SU-DHL-6 (cell line): ENCODE data around the gene GRIN2A.

Experiments
- EZH2phosphoT487 ChIP-seq: fragments of 200-600 bp; sonication (generic), shearing (Covaris generic); conservative IDR thresholded peaks from 2 replicates; pipeline ENCODE4 v1.6.1; 2018; ENCODE audit warnings: mild to moderate bottlenecking, antibody characterized with exemption, low read length, moderate library complexity, mixed read lengths
- TF ChIP-seq, protein P1 (sequence below): fragments of 200-600 bp; sonication (generic); IDR thresholded peaks from one replicate; pipeline ENCODE4 v1.5.1; 2017; ENCODE audit warnings: antibody characterized with exemption, mild to moderate bottlenecking, low read length, moderate library complexity; ENCODE audit not compliant: insufficient read depth, poor library complexity, severe bottlenecking

DNA sequence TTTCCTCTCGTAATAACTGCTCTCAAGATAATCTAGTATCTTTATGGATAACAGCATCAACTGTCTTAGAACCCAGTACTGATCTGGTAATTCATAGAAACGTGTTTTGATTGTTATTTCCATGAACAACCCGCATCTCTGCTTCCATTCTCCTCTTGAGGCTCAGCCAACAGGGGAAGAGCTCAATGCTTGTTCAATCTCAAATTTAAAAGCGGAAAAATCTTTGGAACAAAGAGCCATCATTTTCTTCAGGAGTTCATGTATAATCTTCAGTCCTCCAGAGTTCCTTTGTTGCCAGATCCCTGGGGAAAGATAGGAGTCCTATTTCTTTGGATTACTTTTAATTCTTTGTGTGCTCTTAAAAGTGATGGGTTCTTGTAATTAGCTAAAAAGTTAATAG, 319.9 kb downstream of the GRIN2A start:
- TF ChIP-seq, protein P1, sequence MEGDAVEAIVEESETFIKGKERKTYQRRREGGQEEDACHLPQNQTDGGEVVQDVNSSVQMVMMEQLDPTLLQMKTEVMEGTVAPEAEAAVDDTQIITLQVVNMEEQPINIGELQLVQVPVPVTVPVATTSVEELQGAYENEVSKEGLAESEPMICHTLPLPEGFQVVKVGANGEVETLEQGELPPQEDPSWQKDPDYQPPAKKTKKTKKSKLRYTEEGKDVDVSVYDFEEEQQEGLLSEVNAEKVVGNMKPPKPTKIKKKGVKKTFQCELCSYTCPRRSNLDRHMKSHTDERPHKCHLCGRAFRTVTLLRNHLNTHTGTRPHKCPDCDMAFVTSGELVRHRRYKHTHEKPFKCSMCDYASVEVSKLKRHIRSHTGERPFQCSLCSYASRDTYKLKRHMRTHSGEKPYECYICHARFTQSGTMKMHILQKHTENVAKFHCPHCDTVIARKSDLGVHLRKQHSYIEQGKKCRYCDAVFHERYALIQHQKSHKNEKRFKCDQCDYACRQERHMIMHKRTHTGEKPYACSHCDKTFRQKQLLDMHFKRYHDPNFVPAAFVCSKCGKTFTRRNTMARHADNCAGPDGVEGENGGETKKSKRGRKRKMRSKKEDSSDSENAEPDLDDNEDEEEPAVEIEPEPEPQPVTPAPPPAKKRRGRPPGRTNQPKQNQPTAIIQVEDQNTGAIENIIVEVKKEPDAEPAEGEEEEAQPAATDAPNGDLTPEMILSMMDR: no peak
- TF ChIP-seq EZH2phosphoT487: no peak
